NCI-H1048 (cell line): ENCODE results near the gene KIF1A.

ENCODE experiments used
- DNase-seq: peaks from one replicate; lab custom pipeline; 2025; lab: John Stamatoyannopoulos, UW

The KIF1A gene

DNA sequence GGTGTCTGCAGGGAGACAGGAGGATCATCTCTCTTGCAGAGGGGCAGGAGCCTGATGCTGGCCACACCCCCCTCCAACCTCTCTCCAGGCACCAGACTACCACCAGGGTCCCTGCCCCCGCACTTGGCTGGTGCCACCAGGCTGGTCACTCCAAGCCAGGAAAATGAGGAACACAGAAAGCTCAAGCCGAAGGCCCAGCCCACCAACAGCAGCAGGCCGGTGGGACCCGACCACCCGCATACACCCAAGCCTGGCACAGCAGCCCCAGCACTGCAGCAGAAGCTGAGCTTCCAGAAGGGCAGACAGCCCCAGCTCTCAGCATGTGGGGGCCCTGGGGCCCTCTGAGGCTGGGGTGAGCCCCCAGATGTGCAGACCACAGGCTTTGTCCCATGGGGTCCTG is 52.7 kb downstream of the KIF1A start:
- DNase-seq, result no peak

DNA sequence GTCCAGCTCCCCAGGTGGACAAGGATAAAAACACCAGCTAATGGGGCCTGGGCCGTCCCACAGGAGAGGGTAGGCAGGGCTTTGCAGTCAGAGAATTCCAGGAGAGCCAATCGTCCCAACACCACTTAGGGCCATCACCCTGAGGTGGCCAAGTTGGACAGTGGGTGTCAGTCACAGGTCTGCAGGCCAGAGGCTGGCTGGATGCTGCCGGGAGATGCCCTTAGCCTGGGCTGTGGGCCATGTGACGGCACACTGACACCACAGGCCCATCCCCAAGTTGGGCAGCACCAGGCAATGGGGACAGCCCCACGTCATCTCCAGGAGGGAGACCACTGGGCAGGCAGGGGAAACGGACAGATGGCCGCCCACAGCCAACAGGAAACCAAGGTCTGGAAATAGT is 53.9 kb downstream of the KIF1A start:
- no peak for DNase-seq

DNA sequence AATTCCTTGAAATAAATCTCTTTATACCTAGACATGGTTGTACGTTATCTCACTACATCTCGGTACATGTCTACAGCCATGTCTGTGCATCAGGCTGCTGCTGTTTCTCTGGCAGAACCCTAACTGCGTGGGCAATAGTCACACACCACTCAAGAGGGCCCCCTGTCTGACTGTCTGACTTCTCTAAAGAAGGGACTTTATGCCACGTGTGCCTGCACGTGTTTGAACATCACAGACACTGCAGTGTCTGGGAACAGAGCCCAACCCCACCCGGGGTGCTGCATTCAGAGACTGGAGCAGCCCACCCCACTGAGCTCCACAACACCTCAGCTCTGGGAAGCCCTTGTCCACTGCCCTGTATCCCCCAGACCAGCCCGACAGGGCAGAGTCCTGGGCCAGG is 55.0 kb downstream of the KIF1A start:
- DNase-seq, result no peak

DNA sequence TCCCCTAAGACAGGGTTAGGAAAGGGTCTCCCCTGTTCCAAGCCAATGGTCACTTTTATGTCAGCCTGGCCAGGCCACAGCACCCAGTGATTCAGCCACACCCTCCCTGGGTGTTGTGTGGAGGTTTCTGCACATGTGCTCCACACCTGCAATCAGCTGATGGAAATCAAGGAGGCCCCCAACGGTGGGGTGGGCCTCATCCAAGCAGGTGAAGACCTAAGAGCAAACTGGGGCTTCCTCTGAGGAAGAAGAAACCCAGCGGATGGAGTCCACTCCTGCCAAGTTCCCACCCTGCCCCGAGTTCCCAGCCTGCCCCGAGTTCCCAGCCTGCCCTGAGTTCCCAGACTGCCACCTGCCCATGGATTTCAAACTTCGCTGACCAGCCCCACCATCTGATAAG is 55.4 kb downstream of the KIF1A start:
- no peak for DNase-seq

DNA sequence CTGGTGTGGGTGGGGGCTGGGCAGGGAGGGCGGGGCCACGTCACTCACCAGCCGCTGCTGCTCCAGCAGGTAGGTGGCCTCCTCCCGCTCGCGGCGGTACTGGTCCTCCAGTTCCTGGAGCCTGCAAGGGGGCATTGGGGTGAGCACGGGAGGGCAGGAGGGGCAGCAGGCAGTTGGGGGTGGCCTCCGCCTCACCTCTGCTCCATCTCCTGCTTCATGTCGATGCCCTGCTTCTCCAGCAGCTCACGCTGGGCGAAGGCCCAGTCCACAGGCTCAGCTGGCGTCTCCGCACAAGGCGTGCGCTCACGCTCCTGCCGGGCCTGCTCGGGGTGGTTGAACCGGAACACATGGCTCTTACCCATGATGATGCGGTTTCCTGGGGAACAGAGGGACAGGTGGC is 57.0 kb downstream of the KIF1A start:
- DNase-seq, result no peak

DNA sequence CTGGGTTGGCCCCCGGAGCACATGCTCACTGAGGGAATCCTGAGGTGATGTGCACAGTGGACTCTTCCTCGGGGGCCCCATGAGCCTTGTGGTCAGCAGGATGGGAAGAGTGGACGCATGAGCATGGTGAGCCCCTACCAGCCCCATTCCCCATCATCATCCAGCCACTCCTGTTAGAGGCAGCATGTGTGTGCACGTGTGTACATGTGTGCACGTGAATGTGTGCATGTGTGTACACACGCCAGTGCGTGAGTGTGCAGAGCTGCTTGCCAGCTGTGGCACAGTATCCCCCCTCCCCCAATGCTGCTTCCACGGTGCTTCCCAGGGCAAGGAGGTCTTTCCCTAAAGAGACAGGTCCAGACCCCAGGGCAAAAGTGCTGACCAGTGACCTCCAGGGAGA is 57.8 kb downstream of the KIF1A start:
- DNase-seq, result no peak

DNA sequence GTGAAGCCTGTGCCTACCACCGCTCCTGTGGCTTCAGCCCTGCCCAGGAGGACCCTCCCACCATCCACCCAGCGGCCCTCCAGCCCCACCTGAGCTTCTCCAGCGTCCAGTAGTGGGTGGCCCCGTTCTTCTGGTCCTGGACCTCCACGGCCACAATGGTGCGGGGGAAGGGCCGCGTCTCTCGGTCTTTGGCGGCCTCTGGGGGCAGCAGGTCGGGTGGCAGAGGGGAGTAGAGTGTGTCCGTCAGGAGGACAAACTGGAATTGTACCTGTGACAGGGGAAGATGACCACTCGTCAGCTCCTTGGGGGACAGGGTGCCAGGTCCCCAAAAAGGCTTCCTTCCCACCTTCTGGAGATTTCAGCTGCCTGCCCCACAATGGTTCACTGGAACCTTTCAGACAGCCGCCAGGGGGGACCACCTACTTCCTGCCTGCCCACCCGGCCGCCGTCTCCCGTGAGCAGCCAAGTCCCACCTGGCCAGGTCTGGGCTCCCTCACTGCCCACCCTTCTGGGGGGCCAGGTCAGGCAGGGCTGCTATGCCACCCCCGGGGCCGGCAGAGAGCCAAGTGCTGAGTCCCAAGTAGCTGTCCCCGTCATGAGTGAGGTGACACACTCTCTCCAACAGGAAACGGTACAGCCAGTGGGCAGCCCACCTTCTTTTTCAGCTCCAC is 59.3 kb downstream of the KIF1A start:
- DNase-seq, result no peak

DNA sequence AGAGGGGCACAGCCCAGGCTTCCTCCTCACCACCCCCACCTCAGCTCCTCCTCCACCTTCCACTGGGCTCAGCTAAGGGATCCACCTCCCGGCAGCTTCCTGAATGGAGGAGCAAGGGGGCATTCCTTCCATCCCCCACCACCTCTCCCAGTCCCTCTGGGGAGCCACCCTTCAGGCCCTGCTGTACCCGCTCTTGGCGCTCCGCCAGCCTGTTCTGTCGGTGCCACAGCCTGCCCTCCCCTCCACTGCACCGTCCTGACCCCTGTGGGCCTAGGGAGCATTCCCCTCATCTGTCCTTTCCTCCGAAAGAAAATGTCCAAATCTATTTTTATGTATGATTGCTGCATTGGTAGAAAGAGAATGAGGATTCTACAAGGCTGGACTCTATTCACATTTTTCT is 59.9 kb downstream of the KIF1A start:
- no peak for DNase-seq

DNA sequence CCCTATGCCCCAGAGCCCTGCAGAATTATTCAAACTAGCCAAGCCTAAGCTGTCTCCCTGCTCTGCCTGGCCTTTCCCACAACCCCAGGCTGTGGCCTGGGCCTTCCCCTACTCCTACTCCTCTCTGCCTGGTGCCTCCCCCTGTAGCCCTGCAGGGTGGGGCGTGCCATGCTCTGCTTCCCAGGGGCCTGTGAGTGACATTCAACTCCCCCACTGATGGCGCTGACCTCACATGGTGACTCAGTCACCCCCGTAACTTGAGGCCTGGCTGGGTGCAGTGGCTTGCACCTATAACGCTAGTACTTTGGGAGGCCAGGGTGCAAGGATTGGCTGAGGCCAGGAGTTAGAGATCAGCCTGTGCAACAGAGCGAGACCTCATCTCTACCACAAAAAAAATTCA is 60.6 kb downstream of the KIF1A start:
- no peak for DNase-seq

DNA sequence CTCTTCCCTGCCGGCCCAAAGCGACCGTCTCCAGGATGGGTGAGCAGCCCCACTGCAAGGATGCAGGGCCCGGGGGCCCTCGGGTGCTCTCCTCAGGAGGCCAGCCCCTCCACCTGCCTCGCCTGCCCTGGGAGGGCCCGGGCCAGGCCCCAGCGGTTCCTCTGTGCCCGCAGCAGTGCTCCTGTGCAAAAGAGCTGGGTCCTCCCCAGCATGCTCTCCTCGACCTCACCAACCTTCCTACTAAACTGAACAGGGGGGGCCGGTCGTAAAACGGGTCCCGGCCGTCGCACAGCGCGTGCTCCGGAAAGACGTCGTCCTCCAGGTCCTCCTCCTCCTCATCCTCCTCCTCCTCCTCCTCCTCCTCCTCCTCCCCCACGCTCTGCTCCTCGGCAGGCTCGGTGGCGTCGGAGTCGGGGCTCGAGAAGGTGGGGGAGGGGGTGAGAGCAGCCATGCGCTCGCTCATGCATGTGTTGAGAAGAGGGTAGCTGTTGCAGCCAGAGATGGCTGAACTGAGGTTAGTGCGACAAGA is 62.9 kb downstream of the KIF1A start:
- DNase-seq, result no peak

DNA sequence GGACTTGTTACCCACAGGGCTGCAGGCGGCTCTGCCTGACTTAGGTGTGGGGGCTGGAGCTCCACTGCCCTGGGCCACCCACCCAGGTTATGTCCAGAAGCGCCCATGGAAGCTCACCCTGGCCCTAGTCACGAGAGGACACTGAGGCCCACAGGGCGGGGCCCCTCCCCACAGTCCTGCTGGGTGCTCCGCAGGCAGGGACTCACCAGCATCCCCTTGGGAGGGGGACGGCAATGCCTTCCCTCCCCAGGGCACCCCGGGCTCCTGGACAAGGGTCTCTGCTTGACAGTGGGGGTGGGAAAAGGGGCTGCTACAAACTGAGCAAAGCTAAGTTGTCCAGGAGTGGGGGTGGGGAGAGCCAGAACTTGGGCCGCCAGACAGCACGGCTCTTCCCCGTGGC is 67.8 kb downstream of the KIF1A start:
- no peak for DNase-seq

DNA sequence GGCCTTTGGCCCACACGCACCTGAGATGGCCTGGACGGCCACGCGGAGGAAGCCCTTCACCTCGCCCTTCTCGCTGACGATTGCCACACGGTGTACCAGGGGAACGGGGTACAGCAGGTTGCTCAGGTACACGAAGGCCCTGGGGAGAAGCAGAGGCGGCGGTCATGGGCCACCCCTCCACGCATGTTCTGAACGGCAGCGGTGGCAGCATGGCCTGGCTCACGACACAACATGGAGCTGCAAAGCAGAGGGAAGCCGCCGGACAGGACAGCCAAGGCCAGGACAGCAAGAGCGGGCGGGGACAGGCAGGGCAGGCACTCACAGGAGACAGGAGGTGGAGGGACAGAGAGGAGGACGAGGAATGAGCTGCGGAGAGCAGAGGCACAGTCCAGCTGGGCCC is 69.6 kb downstream of the KIF1A start:
- no peak for DNase-seq

DNA sequence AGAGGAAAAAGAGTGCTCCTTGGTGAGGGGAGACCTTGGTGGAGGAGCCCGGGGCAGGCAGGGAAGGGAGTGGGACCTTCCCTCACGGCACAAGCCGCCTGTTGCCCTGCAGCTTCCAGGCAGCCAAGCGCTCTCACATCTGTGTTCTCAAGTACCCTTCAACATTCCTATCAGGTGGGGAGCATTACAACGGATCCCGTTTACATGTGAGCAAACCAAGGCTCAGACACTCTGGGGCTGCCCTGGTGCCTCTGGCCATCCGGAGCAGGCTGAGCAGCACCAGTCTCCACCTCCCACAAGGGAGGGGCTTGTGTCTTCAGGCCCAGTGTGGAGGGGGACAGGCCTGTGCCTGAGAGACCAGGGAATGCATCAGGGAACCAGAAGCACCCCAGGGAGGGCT is 70.5 kb downstream of the KIF1A start:
- no peak for DNase-seq

DNA sequence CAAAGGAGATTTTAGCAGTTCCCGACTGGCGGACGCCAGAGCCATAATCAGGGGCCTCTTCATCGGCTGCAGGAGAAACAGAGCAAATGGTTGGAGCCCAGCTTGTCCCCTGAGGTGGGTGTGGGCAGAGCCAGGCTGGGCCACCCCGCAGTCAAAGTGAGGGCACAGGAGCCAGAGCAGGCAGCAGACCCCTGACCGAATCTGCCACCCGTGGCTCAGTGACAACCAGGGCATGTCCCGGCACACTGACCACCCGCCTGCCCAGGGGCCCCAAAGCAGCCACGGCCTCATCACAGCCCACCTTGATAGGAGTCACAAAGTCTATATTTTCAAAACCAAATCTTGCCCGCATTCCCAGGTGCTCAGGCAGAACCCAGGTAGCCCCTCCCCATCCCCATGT is 72.8 kb downstream of the KIF1A start:
- no peak for DNase-seq

DNA sequence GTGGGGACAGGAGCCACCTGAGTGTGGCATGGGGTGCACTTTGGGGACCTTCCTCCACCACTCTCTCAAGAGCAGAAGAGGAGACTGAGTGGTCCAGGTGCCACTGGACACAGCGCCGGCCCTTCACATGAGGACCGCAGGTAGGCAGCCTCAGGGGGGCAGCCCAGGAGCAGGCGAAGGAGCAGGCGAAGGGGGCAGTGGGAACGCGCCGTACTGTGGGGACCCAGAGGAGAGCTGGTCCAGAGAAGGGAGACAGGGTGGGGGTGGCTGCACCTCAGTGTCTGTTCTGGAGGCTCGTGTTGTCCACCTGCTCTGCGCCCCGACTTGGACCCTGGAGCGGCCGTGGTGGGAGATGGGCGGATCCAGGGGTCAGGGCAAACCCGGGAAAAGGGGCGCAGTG is 73.3 kb downstream of the KIF1A start:
- no peak for DNase-seq

DNA sequence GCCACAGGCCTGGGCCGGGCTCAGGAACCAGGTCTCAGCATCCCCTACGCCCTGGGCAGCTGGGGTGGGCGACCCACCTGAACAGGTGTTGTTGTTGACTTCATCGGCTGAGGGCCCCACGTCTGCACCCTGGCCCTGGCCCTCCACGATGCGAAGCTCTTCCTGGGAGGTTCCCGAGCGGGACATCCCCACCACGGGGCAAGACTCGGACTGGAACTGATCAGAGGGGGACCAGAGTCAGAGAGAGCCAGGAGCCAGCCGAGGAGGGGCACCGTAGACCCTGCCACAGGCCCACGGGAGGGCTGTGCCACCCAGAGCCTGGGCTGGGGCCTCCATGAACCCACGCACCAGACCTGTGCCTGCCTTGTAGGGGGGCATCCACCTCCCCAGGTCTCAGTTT is 74.1 kb downstream of the KIF1A start:
- DNase-seq, result no peak

DNA sequence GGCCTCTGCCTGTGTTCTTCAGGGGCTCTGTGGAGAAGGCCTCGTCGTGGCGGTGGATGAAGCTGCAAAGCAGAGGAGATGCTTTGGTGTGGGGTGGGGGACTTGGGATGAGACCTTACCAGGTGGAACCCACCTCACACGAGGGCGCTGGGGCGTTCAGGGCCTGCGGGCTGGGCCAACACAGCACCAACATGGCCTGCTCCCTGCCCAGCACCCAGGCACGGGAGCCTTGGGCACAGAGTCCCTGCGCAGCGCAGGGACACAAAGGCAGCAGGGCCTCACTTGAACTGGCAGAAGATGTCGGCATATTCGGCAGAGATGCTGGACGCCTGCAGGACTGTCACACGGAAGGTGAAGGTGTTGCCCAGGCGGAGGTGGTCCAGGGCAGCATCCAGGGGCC is 74.6 kb downstream of the KIF1A start:
- DNase-seq, result no peak

DNA sequence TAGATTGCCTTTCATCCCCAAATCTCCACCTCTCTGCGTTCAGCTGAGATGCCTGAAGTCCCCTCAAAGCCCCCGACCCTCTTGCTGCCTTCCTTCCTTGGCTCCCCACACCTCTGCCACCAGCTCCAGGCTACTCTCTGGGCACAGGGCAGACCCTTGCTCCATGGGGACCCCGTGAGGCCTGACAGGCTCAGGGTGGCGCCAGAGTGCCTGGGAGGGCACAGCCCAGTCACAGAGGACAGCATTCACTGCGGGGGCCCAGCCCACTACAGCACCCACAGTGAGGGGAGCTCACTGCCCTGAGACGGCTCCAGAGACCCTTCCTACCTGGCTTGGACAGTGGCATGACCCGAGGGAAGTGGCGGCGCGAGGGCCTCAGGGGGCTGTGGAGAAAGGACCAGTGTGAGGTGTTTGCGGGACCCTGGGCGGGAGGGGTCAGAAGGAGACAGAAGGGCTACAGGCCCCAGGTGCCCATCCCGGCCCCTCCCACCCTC is 77.4 kb downstream of the KIF1A start:
- DNase-seq, result no peak

DNA sequence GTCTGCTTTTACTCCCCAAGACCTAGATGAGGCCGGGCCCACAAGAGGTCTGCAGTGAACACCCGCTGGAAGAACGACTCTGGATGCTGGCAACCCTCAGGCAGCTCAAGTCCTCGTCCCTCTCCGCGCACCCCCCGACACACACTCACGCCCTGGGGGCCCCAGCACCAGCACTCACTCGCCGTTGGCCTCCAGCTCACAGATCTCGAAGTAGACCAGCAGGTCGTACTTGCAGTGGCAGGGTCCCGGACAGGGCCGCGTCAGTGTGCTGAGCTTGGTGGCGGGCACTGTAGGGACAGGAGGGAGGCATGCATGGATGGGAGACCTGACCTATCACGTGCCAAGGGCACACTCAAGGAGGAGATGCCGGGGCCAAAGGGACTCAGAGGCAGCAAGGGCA is 78.9 kb downstream of the KIF1A start:
- DNase-seq, result no peak

DNA sequence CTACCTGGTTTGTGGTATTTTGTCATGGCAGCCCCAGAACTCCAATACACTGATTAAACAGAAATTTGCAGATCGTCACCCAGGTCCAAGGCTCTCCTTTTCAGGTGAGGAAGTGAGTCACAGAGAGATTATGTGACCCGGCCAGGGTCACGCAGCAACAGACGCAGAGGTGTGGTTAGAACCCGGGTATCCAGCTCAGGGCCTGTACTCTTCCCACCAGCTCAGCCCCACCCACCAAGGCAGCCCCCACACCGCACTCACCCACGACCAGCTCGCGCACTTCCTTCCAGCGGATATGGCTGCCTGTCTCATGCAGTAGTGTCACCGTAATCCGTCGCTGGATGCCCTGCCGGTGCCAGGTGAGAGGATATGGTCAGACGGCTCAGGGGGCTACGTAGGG is 80.2 kb downstream of the KIF1A start:
- no peak for DNase-seq

DNA sequence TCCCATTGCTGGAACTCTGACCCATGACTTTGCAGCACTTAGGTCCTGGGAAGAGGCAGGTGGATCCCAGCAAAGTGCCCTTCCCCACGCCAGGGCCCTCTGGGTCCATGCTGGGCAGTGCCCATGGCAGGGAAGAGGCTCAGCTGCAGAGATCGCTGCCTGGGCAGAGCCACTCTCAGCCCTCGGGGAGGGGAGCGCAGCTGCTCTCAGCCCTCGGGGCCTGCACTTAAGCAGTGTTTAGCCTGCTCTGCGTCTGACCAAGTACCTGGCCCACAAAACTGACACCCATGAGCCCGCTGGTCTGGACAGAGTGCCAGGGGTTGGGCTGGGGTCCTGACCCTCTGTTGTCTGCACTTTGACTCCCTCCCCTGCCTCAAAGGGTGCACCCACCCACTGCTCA is 82.1 kb downstream of the KIF1A start:
- DNase-seq, result no peak

DNA sequence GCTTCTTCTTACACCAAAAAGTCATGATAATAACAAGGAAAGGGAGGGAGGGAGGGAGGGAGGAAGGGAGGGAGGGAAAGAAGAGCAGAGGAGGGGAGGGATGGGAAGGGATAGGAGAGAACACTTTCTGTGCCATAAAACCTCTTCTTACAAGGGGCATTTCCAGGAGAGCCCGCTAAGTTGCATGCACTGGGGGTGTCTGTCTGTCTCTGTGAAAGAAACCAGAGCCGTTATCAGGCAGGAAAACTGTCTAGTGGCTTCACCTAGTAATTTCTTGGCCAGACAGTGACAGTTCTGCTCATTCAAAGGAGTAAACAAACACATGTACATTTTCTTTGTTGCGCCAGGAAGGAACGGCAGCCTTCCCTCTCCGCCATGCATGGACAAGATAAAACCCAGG is 82.5 kb downstream of the KIF1A start:
- DNase-seq, result no peak

DNA sequence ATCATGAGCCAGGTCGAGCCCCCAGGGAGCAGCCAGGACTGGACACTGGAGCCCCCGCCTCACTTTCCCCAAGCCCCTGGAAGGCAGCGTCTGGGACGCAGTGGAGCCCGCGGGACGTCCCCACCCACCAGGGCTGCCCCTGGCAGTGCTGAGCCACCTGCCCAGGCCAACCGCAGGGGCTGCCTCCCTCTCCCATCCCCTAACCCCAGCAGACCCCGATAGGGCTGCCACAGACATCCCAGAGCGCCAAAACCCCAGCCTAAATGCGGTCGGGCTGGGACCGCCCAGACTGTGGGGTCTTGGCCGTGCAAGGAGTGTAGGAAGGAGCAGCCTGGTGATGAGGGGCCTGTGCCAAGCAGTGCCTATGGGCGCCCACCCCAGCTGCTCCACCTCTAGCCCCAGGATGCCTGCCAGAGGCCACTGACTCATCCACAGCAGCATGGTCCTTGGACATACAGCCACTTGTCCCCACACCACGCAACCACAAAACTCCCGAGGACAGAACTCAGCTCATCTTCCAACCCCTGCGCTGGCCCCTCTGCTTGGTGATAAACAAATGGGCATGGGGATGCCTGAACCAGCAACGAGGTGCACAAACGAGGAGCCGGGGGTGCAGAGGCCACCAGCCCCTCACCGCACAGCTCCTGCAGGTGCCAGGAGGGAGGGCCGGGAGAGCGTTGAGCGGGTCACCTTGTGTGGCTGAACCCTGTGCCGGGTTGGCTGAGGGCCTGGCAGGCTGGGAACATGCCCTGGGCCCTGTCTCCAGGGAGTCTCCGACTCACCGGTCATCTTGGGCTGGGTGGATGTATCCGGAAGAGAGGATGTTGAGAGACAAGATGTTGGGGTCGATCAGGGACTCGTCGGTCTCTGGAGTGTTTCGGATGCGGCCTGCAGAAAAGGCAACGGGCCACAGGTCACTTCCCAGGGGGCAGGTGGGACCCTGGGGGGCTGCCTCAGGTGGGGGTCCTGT is 83.5 kb downstream of the KIF1A start:
- DNase-seq, result no peak
